Neural progenitor cell (in vitro differentiated cells): Measurements from ENCODE around the gene VWA7. TPM values are rescaled to one million over a fixed set of nuclear protein-coding genes. Genes with fewer than 3 reads are reported as not detected.
"Not testable (repeated sequence)": the region's sequence is repeated elsewhere in the genome, so short reads cannot be mapped to it uniquely, and the experiment has no call there.

Experiments
- DNase-seq: peaks from one replicate; pipeline ENCODE4 v3.0.0-alpha.2; 2016; ENCODE audit warnings: low spot score
- H2AFZ ChIP-seq: fragments of 200-600 bp; sonication (generic); replicated peaks from 2 replicates; pipeline ENCODE4 v1.6.1; 2016; ENCODE audit warnings: antibody characterized with exemption
- H3F3A ChIP-seq: fragments of 200-600 bp; sonication (generic); 2 replicates; pipeline ENCODE4 v1.6.1; 2016; ENCODE audit warnings: antibody characterized with exemption, low read depth
- H3K27ac ChIP-seq: fragments of 200-600 bp; sonication (generic); 2 replicates; pipeline ENCODE4 v1.5.1; 2016; ENCODE audit warnings: mild to moderate bottlenecking
- H3K27me3 ChIP-seq: fragments of 200-600 bp; sonication (generic); 2 replicates; pipeline ENCODE4 v1.6.1; 2016; ENCODE audit warnings: mild to moderate bottlenecking, moderate library complexity
- H3K36me3 ChIP-seq: fragments of 200-600 bp; sonication (generic); 2 replicates; pipeline ENCODE4 v1.5.1; 2016
- H3K4me1 ChIP-seq: fragments of 200-600 bp; sonication (generic); 2 replicates; pipeline ENCODE4 v1.6.1; 2016; ENCODE audit warnings: mixed run types
- H3K4me2 ChIP-seq: fragments of 200-600 bp; sonication (generic); 2 replicates; pipeline ENCODE4 v1.6.1; 2016
- H3K4me3 ChIP-seq: fragments of 200-600 bp; sonication (generic); 2 replicates; pipeline ENCODE4 v1.5.1; 2016
- H3K79me2 ChIP-seq: fragments of 200-600 bp; sonication (generic); 2 replicates; pipeline ENCODE4 v1.6.1; 2016; ENCODE audit warnings: low read depth
- H3K9ac ChIP-seq: fragments of 200-600 bp; sonication (generic); 2 replicates; pipeline ENCODE4 v1.6.1; 2016
- H3K9me3 ChIP-seq: fragments of 200-600 bp; sonication (generic); 2 replicates; pipeline ENCODE4 v1.5.1; 2016; ENCODE audit warnings: low read depth
- H4K20me1 ChIP-seq: fragments of 200-600 bp; sonication (generic); 2 replicates; pipeline ENCODE4 v1.6.1; 2016; ENCODE audit warnings: low read depth
- H3K27ac Mint-ChIP-seq: 3 replicates; pipeline ENCODE4 v1.8.0; 2021; ENCODE audit warnings: mixed read lengths
- H3K27me3 Mint-ChIP-seq: 2 replicates; pipeline ENCODE4 v1.8.0; 2022; ENCODE audit warnings: low read depth, mild to moderate bottlenecking, inconsistent platforms, moderate library complexity, mixed read lengths; ENCODE audit not compliant: insufficient read depth
- H3K36me3 Mint-ChIP-seq: 3 replicates; pipeline ENCODE4 v1.8.0; 2021; ENCODE audit warnings: mixed read lengths
- H3K4me1 Mint-ChIP-seq: 3 replicates; pipeline ENCODE4 v1.8.0; 2021; ENCODE audit warnings: mixed read lengths
- H3K4me3 Mint-ChIP-seq: 3 replicates; pipeline ENCODE4 v1.8.0; 2021; ENCODE audit warnings: mild to moderate bottlenecking, moderate library complexity, mixed read lengths
- H3K9me3 Mint-ChIP-seq: 3 replicates; pipeline ENCODE4 v1.8.0; 2020; ENCODE audit warnings: mixed read lengths
- CTCF ChIP-seq: fragments of 200-600 bp; sonication (generic); IDR thresholded peaks from 2 replicates; pipeline ENCODE4 v1.5.1; 2017; ENCODE audit warnings: antibody characterized with exemption, mild to moderate bottlenecking
- EZH2 ChIP-seq: fragments of 200-600 bp; sonication (generic); IDR thresholded peaks from 2 replicates; pipeline ENCODE4 v1.6.1; 2017; ENCODE audit warnings: antibody characterized with exemption, mild to moderate bottlenecking, moderate library complexity
- EZH2phosphoT487 ChIP-seq: fragments of 200-600 bp; sonication (generic); IDR thresholded peaks from 2 replicates; pipeline ENCODE4 v1.6.1; 2017; ENCODE audit warnings: antibody characterized with exemption
- total RNA-seq: library from RNA; depleted of rRNA; stranded (reverse); fragments of >200 nt; gene quantifications from 2 replicates; pipeline ENCODE4 v1.2.3, GENCODE V29; 2015; ENCODE audit warnings: low replicate concordance

The VWA7 gene
- total RNA-seq, 1 donor from 2014 or later: 0.34 TPM

DNA sequence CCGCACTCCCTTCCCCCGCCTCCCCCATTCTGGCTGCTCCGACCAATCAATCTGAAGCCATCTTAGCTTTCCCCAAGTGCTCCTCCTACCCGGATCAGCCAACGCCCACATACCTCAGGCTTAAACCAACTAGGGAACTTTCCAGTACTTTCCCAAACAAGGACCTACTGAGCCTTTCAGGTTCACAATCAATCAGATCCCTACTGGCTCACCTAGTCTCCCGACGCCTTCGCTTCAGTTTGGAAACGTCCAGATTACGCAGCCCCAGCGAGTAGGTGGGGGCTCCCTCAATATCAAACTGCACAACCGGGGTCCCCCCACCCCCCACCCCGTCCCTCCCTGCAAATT is 37.5 kb upstream of the VWA7 start:
- peak overlapping the region; percentile 41 for H3K4me3 ChIP-seq
- peak overlapping the region; percentile 60 for H3K27ac Mint-ChIP-seq
- H3K9ac ChIP-seq: no peak overlapping the region
- no peaks in the 10 kb centered on the region for H3K27me3 ChIP-seq
- H3K4me3 Mint-ChIP-seq: peak overlapping the region; percentile 79
- H3K9me3 ChIP-seq: no peaks in the 10 kb centered on the region
- peaks cover 40% of the 10 kb centered on the region for H3F3A ChIP-seq
- H3K4me2 ChIP-seq: peak overlapping the region; percentile 70
- H3K36me3 Mint-ChIP-seq: peaks cover 4% of the 10 kb centered on the region
- H4K20me1 ChIP-seq: no peaks in the 10 kb centered on the region
- peaks cover 5% of the 10 kb centered on the region for H3K27me3 Mint-ChIP-seq
- H3K27ac ChIP-seq: peak overlapping the region; percentile 85
- DNase-seq: peak; percentile 96
- peaks cover 13% of the 10 kb centered on the region for H3K4me1 ChIP-seq
- no peak for TF ChIP-seq EZH2
- no peak for TF ChIP-seq EZH2phosphoT487
- TF ChIP-seq CTCF: no peak
- H3K4me1 Mint-ChIP-seq: peaks cover 13% of the 10 kb centered on the region
- no peaks in the 10 kb centered on the region for H3K36me3 ChIP-seq
- H3K79me2 ChIP-seq: peaks cover 11% of the 10 kb centered on the region
- H3K9me3 Mint-ChIP-seq: peaks cover 15% of the 10 kb centered on the region
- no peak overlapping the region for H2AFZ ChIP-seq

DNA sequence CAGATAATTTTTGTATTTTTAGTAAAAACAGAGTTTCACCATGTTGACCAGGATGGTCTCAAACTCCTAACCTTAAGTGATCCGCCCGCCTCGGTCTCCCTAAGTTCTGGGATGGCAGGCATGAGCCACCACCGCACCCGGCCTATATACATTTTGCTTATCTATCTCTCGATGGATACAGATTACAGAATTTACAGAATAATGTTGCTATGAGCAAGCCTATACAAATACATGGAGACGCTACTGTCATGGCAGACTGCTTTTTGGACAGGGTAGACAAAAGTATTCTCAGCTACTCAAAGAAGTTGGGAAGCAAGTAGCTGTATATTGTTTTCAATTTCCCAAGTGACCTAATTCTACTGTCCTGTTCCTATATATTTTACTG is 36.3 kb upstream of the VWA7 start:
- no peak overlapping the region for H3K4me3 ChIP-seq
- no peak for DNase-seq
- H3K36me3 ChIP-seq: no peaks in the 10 kb centered on the region
- no peak overlapping the region for H3K4me3 Mint-ChIP-seq
- no peak overlapping the region for H2AFZ ChIP-seq
- peaks cover 13% of the 10 kb centered on the region for H3K4me1 ChIP-seq
- H3K9me3 ChIP-seq: no peaks in the 10 kb centered on the region
- H3F3A ChIP-seq: peaks cover 32% of the 10 kb centered on the region
- no peak overlapping the region for H3K27ac ChIP-seq
- peaks cover 13% of the 10 kb centered on the region for H3K4me1 Mint-ChIP-seq
- H3K27me3 Mint-ChIP-seq: peaks cover 8% of the 10 kb centered on the region
- peaks cover 13% of the 10 kb centered on the region for H3K9me3 Mint-ChIP-seq
- TF ChIP-seq CTCF: no peak
- TF ChIP-seq EZH2phosphoT487: no peak
- TF ChIP-seq EZH2: no peak
- no peak overlapping the region for H3K9ac ChIP-seq
- H3K36me3 Mint-ChIP-seq: peaks cover 4% of the 10 kb centered on the region
- no peak overlapping the region for H3K4me2 ChIP-seq
- H3K27ac Mint-ChIP-seq: no peak overlapping the region
- peaks cover 11% of the 10 kb centered on the region for H3K79me2 ChIP-seq
- no peaks in the 10 kb centered on the region for H4K20me1 ChIP-seq
- no peaks in the 10 kb centered on the region for H3K27me3 ChIP-seq

DNA sequence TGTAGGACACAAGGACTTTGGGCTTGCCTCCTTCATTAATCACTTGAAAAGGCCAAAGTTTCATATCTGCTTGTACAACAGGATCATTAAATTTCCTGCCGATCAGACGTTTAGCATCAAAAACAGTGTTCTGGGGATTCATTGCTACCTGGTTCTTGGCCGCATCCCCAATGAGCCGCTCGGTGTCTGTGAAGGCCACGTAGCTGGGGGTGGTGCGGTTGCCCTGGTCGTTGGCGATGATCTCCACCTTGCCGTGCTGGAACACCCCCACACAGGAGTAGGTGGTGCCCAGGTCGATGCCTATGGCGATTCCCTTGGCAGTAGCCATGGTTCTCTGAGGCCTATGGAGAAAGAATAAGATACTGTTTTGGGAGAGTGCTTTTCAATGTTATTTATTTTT is 34.5 kb upstream of the VWA7 start:
- no peaks in the 10 kb centered on the region for H3K36me3 Mint-ChIP-seq
- H3K27ac ChIP-seq: no peak overlapping the region
- no peaks in the 10 kb centered on the region for H3K9me3 ChIP-seq
- peaks cover 8% of the 10 kb centered on the region for H3K27me3 Mint-ChIP-seq
- H3K27ac Mint-ChIP-seq: no peak overlapping the region
- peaks cover 11% of the 10 kb centered on the region for H3K4me1 ChIP-seq
- H3K4me3 Mint-ChIP-seq: no peak overlapping the region
- H3K36me3 ChIP-seq: no peaks in the 10 kb centered on the region
- H3K79me2 ChIP-seq: peaks cover under 1% of the 10 kb centered on the region
- no peak overlapping the region for H2AFZ ChIP-seq
- peaks cover 10% of the 10 kb centered on the region for H3K4me1 Mint-ChIP-seq
- no peaks in the 10 kb centered on the region for H4K20me1 ChIP-seq
- no peak overlapping the region for H3K4me3 ChIP-seq
- H3K4me2 ChIP-seq: no peak overlapping the region
- peaks cover 35% of the 10 kb centered on the region for H3F3A ChIP-seq
- H3K9me3 Mint-ChIP-seq: peaks cover 2% of the 10 kb centered on the region
- TF ChIP-seq EZH2phosphoT487: no peak
- TF ChIP-seq CTCF: no peak
- no peak for TF ChIP-seq EZH2
- DNase-seq: no peak
- H3K9ac ChIP-seq: no peak overlapping the region
- H3K27me3 ChIP-seq: no peaks in the 10 kb centered on the region

GRCh38 chr6:31808599-31808998 is 31.5 kb upstream of the VWA7 start:
- peaks cover 31% of the 10 kb centered on the region for H3K79me2 ChIP-seq
- not testable (repeated sequence) for H4K20me1 ChIP-seq, H3K4me3 Mint-ChIP-seq, H3K4me3 ChIP-seq, H3K36me3 ChIP-seq, H3K9me3 Mint-ChIP-seq, H3K4me1 Mint-ChIP-seq, H3K27ac Mint-ChIP-seq, H3K27me3 ChIP-seq, DNase-seq, H3K9ac ChIP-seq, H2AFZ ChIP-seq, H3K27ac ChIP-seq, H3K36me3 Mint-ChIP-seq, H3K4me2 ChIP-seq, H3K27me3 Mint-ChIP-seq, H3K9me3 ChIP-seq
- peaks cover 13% of the 10 kb centered on the region for H3K4me1 ChIP-seq
- H3F3A ChIP-seq: peaks cover 34% of the 10 kb centered on the region
